Measurements from ENCODE around the gene GLRA3.

Gene GLRA3

DNA sequence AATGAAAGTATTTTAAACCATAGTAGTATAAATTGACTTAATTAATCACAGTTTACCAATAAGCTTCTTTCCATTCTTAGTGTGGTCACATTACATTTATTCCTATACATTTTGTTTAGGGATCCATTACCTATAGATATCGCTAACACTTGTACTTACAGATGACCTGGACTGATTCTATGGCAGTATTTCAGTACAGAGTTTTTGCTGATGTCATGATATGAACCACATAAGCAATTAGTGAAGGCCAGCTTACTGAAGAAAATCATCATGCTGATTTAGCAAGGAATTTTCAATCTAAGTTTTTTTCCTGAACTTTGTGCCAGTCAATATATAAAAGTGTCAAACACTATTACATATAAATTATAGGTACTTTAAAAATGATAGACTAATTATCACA is 193.3 kb downstream of the GLRA3 start:
- TF ChIP-seq EGR1 (IDR thresholded peaks at IDR 0.05) (no peak), FOXM1 (IDR thresholded peaks at IDR 0.05; ENCODE audit: borderline replicate concordance, low read depth) (no peak), CREB1 (IDR thresholded peaks at IDR 0.05; ENCODE audit: low read depth) (no peak), YY1 (IDR thresholded peaks at IDR 0.05; ENCODE audit: low read depth) (no peak), EP300 (IDR thresholded peaks at IDR 0.05; ENCODE audit: borderline replicate concordance) (no peak), CEBPB (IDR thresholded peaks at IDR 0.05) (no peak), RAD21 (IDR thresholded peaks at IDR 0.05; ENCODE audit: low read depth) (no peak), TCF12 (IDR thresholded peaks at IDR 0.05; ENCODE audit: low read depth) (no peak), TEAD4 (IDR thresholded peaks at IDR 0.05) (no peak), TAF1 (IDR thresholded peaks at IDR 0.05; ENCODE audit: low read depth) (no peak), ZBTB7A (IDR thresholded peaks at IDR 0.05; ENCODE audit: low read depth) (no peak), NFIC (IDR thresholded peaks at IDR 0.05) (no peak)
- TF ChIP-seq, protein P1, sequence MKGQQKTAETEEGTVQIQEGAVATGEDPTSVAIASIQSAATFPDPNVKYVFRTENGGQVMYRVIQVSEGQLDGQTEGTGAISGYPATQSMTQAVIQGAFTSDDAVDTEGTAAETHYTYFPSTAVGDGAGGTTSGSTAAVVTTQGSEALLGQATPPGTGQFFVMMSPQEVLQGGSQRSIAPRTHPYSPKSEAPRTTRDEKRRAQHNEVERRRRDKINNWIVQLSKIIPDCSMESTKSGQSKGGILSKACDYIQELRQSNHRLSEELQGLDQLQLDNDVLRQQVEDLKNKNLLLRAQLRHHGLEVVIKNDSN (IDR thresholded peaks at IDR 0.05), result no peak
- TF ChIP-seq, protein P2, sequence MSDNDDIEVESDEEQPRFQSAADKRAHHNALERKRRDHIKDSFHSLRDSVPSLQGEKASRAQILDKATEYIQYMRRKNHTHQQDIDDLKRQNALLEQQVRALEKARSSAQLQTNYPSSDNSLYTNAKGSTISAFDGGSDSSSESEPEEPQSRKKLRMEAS (IDR thresholded peaks at IDR 0.05), result no peak
- TF ChIP-seq, protein P3, sequence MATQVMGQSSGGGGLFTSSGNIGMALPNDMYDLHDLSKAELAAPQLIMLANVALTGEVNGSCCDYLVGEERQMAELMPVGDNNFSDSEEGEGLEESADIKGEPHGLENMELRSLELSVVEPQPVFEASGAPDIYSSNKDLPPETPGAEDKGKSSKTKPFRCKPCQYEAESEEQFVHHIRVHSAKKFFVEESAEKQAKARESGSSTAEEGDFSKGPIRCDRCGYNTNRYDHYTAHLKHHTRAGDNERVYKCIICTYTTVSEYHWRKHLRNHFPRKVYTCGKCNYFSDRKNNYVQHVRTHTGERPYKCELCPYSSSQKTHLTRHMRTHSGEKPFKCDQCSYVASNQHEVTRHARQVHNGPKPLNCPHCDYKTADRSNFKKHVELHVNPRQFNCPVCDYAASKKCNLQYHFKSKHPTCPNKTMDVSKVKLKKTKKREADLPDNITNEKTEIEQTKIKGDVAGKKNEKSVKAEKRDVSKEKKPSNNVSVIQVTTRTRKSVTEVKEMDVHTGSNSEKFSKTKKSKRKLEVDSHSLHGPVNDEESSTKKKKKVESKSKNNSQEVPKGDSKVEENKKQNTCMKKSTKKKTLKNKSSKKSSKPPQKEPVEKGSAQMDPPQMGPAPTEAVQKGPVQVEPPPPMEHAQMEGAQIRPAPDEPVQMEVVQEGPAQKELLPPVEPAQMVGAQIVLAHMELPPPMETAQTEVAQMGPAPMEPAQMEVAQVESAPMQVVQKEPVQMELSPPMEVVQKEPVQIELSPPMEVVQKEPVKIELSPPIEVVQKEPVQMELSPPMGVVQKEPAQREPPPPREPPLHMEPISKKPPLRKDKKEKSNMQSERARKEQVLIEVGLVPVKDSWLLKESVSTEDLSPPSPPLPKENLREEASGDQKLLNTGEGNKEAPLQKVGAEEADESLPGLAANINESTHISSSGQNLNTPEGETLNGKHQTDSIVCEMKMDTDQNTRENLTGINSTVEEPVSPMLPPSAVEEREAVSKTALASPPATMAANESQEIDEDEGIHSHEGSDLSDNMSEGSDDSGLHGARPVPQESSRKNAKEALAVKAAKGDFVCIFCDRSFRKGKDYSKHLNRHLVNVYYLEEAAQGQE (IDR thresholded peaks at IDR 0.05; ENCODE audit: low read depth), result no peak

DNA sequence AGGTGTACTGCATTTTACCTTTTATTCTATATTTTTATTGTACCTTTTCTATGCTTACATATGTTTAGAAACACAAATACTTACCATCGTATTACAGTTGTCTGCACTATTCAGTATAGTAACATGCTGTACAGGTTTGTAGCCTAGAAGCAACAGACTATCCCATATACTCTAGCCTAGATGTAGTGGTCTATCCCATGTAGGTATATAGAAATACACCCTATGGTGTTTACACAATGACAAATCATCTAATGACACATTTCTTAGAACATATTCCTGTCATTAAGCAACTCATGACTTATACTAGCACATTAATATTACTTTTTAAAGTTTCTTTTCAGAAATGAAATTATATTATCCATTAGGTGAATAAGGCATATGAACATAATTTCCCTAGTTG is 195.6 kb downstream of the GLRA3 start:
- no peak for TF ChIP-seq ZBTB7A (IDR thresholded peaks at IDR 0.05; ENCODE audit: low read depth)
- no peak for TF ChIP-seq EGR1 (IDR thresholded peaks at IDR 0.05)
- TF ChIP-seq RAD21 (IDR thresholded peaks at IDR 0.05; ENCODE audit: low read depth), result no peak
- TF ChIP-seq TCF12 (IDR thresholded peaks at IDR 0.05; ENCODE audit: low read depth), result no peak
- TF ChIP-seq YY1 (IDR thresholded peaks at IDR 0.05; ENCODE audit: low read depth), result no peak
- no peak for TF ChIP-seq CREB1 (IDR thresholded peaks at IDR 0.05; ENCODE audit: low read depth)
- TF ChIP-seq, protein P1 (IDR thresholded peaks at IDR 0.05), result no peak

DNA sequence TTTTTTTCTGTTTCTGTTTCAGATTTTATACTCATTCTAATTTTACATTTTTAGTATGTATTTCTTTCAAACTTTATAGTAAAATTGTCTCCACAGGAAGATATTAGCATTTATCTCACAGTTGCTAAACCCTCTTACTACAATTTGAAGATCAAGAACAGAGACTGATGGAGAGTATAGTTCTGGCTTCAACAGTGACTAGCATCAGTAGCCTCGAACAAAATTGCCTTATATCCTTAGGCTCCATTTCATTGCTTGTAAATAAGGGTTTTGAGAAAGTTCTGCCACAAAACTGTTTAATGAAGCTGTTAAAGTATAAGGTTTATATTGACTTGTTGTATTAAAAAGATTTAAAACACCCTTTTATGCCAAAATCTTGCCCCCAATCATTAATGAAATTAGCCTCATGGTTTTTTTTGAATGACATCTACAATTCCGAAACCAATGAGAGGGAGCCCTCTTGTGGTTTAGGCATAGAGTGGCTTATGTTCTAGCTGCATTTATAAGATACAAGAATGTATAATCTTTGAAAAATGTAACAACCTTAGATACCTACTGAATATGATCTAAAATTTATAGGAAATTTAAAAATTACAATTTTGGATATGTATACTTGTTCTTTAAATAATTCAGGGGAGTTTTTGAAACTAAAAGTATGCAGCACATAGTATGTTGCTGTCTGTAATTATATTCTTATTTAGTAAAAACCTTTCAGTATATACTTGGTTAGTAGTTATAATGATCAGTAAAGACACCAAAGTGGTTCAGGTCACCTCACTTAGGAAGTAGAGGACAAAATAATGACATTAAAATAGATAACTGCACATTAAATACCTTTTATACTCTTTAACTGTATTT is 196.9 kb downstream of the GLRA3 start:
- TF ChIP-seq FOXM1 (IDR thresholded peaks at IDR 0.05; ENCODE audit: borderline replicate concordance, low read depth) (no peak), CREB1 (IDR thresholded peaks at IDR 0.05; ENCODE audit: low read depth) (no peak), RAD21 (IDR thresholded peaks at IDR 0.05; ENCODE audit: low read depth) (peak; percentile 70)
- TF ChIP-seq, protein P2 (IDR thresholded peaks at IDR 0.05), result no peak

DNA sequence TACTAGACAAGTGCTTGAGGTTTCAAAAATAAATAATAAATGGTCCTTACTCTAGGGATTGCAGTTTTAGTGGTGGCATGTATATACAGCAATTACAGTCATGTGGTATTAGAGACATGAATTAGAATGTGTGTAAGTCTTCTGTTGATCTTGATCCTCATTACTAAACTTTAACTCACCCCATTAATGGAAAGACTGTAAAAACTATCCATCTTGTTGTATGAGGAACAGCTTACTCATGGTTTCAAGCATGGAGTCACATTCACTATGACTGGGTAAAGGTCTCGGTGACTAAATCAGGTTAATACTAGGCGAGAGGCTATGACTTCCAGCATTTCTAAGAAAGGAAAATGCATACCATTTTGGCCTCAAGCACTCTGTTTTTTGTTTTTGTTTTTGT is 199.8 kb downstream of the GLRA3 start:
- TF ChIP-seq TCF12 (IDR thresholded peaks at IDR 0.05; ENCODE audit: low read depth) (no peak), CEBPB (IDR thresholded peaks at IDR 0.05) (no peak), ZBTB7A (IDR thresholded peaks at IDR 0.05; ENCODE audit: low read depth) (no peak), TEAD4 (IDR thresholded peaks at IDR 0.05) (no peak), EGR1 (IDR thresholded peaks at IDR 0.05) (no peak), CREB1 (IDR thresholded peaks at IDR 0.05; ENCODE audit: low read depth) (no peak), FOXM1 (IDR thresholded peaks at IDR 0.05; ENCODE audit: borderline replicate concordance, low read depth) (no peak)
- TF ChIP-seq, protein P3 (IDR thresholded peaks at IDR 0.05; ENCODE audit: low read depth), result no peak
- TF ChIP-seq, protein P1 (IDR thresholded peaks at IDR 0.05), result no peak

DNA sequence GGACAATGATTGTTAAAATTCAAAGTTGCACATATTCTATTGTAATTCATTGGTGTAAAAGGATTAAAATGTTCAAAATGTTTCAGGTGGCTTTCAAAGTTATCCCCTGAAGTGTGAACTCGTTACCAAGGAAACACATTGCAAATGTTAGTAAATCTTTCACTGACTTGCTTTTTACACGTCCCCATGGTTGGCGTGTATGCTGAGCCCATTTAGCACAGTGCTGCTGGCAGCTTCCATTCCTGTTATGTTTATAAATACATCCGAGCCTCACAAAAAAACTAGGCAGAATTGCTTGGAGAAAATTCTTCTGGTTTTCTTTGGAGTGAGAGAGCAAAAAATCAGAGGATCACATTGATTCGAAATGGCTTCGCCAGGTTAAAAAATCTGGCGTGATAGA is 200.9 kb downstream of the GLRA3 start:
- TF ChIP-seq ZBTB7A (IDR thresholded peaks at IDR 0.05; ENCODE audit: low read depth), result no peak
- TF ChIP-seq TCF12 (IDR thresholded peaks at IDR 0.05; ENCODE audit: low read depth), result no peak
- TF ChIP-seq CREB1 (IDR thresholded peaks at IDR 0.05; ENCODE audit: low read depth), result no peak
- no peak for TF ChIP-seq YY1 (IDR thresholded peaks at IDR 0.05; ENCODE audit: low read depth)
- no peak for TF ChIP-seq TEAD4 (IDR thresholded peaks at IDR 0.05)
- TF ChIP-seq NFIC (IDR thresholded peaks at IDR 0.05), result no peak
- TF ChIP-seq EGR1 (IDR thresholded peaks at IDR 0.05), result no peak

Measured in Ishikawa (cell line).